Thymus (tissue), 11 donors: Measurements from ENCODE around the gene RETNLB. TPM values are rescaled to one million over a fixed set of nuclear protein-coding genes. Genes with fewer than 3 reads are reported as not detected.

Experiments
- DNase-seq, 9 donors: peaks; one replicate each; pipeline ENCODE4 v3.0.0-alpha.2; 2013; ENCODE audit warnings: low spot score in 9 of 9, low read depth in 6 of 9, missing footprints in 1 of 9
- H3K27ac ChIP-seq, 2 donors: one replicate each; pipeline ENCODE4 v1.5.1; 2013; ENCODE audit warnings: control low read depth in 1 of 2, low read depth in 1 of 2, low read length in 1 of 2, mild to moderate bottlenecking in 1 of 2, moderate library complexity in 1 of 2
- H3K27me3 ChIP-seq, 2 donors: one replicate each; pipeline ENCODE4 v1.5.1; 2013; ENCODE audit warnings: low read length in 1 of 2; ENCODE audit not compliant: control insufficient read depth in 2 of 2, insufficient read depth in 1 of 2
- H3K36me3 ChIP-seq, 2 donors: one replicate each; pipeline ENCODE4 v1.5.1; 2013; ENCODE audit warnings: low read length in 1 of 2, mild to moderate bottlenecking in 1 of 2, moderate library complexity in 1 of 2; ENCODE audit not compliant: control insufficient read depth in 2 of 2, insufficient read depth in 2 of 2
- H3K4me1 ChIP-seq, 2 donors: one replicate each; pipeline ENCODE4 v1.5.1; 2013; ENCODE audit warnings: low read length in 2 of 2; ENCODE audit not compliant: control insufficient read depth in 2 of 2, insufficient read depth in 2 of 2
- H3K4me3 ChIP-seq, 2 donors: one replicate each; pipeline ENCODE4 v1.5.1; 2013; ENCODE audit warnings: low read length in 2 of 2, control low read depth in 1 of 2, mild to moderate bottlenecking in 1 of 2
- H3K9me3 ChIP-seq, 2 donors: one replicate each; pipeline ENCODE4 v1.5.1; 2013; ENCODE audit warnings: low read length in 1 of 2, mild to moderate bottlenecking in 1 of 2; ENCODE audit not compliant: control insufficient read depth in 2 of 2, insufficient read depth in 1 of 2
- WGBS: extraction: QIAGEN DNeasy Blood & Tissue Kit; methylation state at CpG from one replicate; pipeline ENCODE4 v1.1.7; 2013; 5-methylcytosine and 5-hydroxymethylcytosine counted together
- polyA plus RNA-seq: library from polyadenylated mRNA; stranded (reverse); fragments of 200-250 nt; gene quantifications from one replicate; pipeline ENCODE4 v1.2.3, GENCODE V29; 2013
- total RNA-seq: library from RNA; stranded (reverse); fragments of 120-200 nt; gene quantifications from one replicate; pipeline ENCODE4 v1.2.4, GENCODE V29; 2013
- donor health status: healthy.

RETNLB gene
- total and polyA plus RNA-seq, 2 donors, result 0.09 TPM; not detected in 1

- no peak for DNase-seq
- no peak overlapping the region for H3K27ac ChIP-seq
- no peak overlapping the region for H3K4me3 ChIP-seq
- no peaks in the 10 kb centered on the region for H3K9me3 ChIP-seq
- WGBS, result 94% methylated on average over 2 of the region's 2 CpGs
- H3K27me3 ChIP-seq, result no peaks in the 10 kb centered on the region
- H3K36me3 ChIP-seq, result no peaks in the 10 kb centered on the region
- H3K4me1 ChIP-seq, result peaks cover 0 to 3% of the 10 kb centered on the region in 2 donors
These were observed 38.8 kb downstream of the RETNLB start for GRCh38 chr3:108718454-108718853.

GRCh38 chr3:108713816-108714215 lies 43.4 kb downstream of the RETNLB start:
- peaks cover 0 to 3% of the 10 kb centered on the region in 2 donors for H3K4me1 ChIP-seq
- H3K36me3 ChIP-seq, result no peaks in the 10 kb centered on the region
- no peak overlapping the region for H3K4me3 ChIP-seq
- H3K27ac ChIP-seq, result no peak overlapping the region
- 26% methylated on average over 3 of the region's 3 CpGs for WGBS
- DNase-seq, result peak in 3 of 9 donors; percentile 1 to 15 (median 4)
- no peaks in the 10 kb centered on the region for H3K9me3 ChIP-seq
- no peaks in the 10 kb centered on the region for H3K27me3 ChIP-seq

GRCh38 chr3:108713009-108713516 lies 44.1 kb downstream of the RETNLB start:
- Histone ChIP-seq H3K9me3 (no peaks in the 10 kb centered on the region), H3K27me3 (no peaks in the 10 kb centered on the region), H3K4me1 (peaks cover 0 to 3% of the 10 kb centered on the region in 2 donors), H3K4me3 (no peak overlapping the region), H3K36me3 (no peaks in the 10 kb centered on the region), H3K27ac (no peak overlapping the region)
- WGBS, result 96% methylated on average over 5 of the region's 5 CpGs
- DNase-seq, result no peak

Other genes with a start within 250 kb of the RETNLB start
- gene MYH15, start 246.8 kb downstream of the RETNLB start, total RNA-seq, result 0.19 TPM
- 0.16 TPM for gene MYH15, start 246.8 kb downstream of the RETNLB start, polyA plus RNA-seq
- gene CIP2A, start 168.0 kb downstream of the RETNLB start, total RNA-seq, result 21.4 TPM
- gene CIP2A, start 168.0 kb downstream of the RETNLB start, polyA plus RNA-seq, result 2.0 TPM
- gene DZIP3, start 167.7 kb downstream of the RETNLB start, total RNA-seq, result 12.7 TPM
- gene DZIP3, start 167.7 kb downstream of the RETNLB start, polyA plus RNA-seq, result 13.4 TPM
- 125 TPM for gene TRAT1, start 65.4 kb upstream of the RETNLB start, total RNA-seq
- gene TRAT1, start 65.4 kb upstream of the RETNLB start, polyA plus RNA-seq, result 43.6 TPM
- not detected for gene GUCA1C, start 196.5 kb upstream of the RETNLB start, total RNA-seq
- 0.11 TPM for gene GUCA1C, start 196.5 kb upstream of the RETNLB start, polyA plus RNA-seq